22Rv1 (cell line): ENCODE results near the gene REPS2.

Source experiments
- H3K27ac ChIP-seq: fragments of 450-650 bp; 2 replicates; pipeline ENCODE4 v1.5.1; 2017
- ZFX ChIP-seq: fragments of 450-650 bp; IDR thresholded peaks from 2 replicates; pipeline ENCODE4 v1.6.1; 2017; ENCODE audit warnings: antibody characterized with exemption, borderline replicate concordance
- TF ChIP-seq, protein P1 (sequence below): fragments of 450-650 bp; IDR thresholded peaks from 2 replicates; pipeline ENCODE4 v1.5.1; 2017; ENCODE audit warnings: mild to moderate bottlenecking

The REPS2 gene

DNA sequence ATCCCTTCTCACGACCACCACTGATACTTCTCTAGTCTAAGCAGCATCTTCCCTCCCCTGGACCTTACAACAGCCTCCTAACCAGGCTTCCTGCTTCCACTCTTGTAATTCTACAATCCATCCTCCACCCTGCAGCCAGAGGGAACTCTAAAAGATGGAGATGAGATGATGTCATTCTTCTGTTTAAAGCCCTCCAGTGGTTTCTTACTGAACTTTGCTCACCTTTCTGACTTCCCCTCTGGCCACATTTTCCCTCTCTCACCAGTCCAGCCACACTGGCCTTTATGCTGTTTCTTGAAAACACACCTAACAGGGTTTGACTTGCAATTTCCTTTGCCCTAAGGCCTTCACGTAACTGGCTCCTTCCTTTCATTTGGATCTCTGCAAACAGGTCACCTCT lies 237.1 kb downstream of the REPS2 start:
- no peak overlapping the region for H3K27ac ChIP-seq
- no peak for TF ChIP-seq ZFX
- TF ChIP-seq, protein P1, sequence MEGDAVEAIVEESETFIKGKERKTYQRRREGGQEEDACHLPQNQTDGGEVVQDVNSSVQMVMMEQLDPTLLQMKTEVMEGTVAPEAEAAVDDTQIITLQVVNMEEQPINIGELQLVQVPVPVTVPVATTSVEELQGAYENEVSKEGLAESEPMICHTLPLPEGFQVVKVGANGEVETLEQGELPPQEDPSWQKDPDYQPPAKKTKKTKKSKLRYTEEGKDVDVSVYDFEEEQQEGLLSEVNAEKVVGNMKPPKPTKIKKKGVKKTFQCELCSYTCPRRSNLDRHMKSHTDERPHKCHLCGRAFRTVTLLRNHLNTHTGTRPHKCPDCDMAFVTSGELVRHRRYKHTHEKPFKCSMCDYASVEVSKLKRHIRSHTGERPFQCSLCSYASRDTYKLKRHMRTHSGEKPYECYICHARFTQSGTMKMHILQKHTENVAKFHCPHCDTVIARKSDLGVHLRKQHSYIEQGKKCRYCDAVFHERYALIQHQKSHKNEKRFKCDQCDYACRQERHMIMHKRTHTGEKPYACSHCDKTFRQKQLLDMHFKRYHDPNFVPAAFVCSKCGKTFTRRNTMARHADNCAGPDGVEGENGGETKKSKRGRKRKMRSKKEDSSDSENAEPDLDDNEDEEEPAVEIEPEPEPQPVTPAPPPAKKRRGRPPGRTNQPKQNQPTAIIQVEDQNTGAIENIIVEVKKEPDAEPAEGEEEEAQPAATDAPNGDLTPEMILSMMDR = no peak

DNA sequence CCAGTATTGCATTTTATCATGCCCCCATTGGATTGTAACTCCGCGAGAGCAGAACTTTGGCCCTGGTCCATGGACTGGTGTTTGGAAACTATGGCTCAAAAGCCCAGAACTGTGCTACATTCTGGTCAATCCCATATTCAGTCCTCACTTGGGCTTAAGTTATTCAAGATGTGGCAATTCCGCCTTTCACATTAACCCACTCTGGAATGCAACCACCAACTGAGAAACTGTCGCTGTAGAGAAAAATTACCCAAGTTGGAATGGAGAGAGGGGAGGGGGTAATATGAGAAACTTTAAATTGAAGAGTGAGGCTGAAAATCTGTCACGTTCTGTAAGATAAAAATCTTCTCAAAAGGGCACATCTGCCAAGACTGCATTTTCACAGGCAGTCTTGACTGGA lies 239.0 kb downstream of the REPS2 start:
- H3K27ac ChIP-seq = no peak overlapping the region
- TF ChIP-seq, protein P1 = no peak
- no peak for TF ChIP-seq ZFX

DNA sequence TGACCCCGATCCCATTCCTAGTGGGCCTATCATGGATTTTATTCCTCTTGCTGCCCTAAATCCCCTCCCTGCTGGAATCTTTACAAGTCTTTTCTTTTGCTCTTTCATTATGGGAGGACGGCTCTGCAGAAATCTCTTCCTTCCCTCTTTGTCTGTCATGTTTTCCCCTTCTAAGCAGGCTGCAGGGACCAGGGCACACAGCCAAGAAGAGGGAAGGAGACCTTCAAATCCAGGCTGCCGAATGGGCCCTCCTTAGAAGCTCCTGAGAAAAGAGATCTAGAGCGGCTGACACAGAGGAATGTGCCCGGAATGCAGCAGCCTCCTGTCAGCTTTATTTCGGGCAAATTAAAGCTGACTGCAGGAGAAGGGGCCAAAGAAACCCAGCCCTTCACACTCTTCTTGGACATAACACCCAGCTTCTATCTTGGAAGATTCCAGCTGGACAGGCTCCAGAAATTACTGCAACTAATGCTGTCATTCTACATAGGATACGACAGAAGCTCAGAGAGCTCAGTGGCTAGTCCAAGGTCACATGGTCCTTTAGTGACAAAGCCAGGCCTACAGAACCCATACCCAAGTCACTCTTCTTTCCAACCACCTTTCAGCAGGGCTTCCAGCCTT lies 240.8 kb downstream of the REPS2 start:
- TF ChIP-seq, protein P1 = no peak
- no peak for TF ChIP-seq ZFX

DNA sequence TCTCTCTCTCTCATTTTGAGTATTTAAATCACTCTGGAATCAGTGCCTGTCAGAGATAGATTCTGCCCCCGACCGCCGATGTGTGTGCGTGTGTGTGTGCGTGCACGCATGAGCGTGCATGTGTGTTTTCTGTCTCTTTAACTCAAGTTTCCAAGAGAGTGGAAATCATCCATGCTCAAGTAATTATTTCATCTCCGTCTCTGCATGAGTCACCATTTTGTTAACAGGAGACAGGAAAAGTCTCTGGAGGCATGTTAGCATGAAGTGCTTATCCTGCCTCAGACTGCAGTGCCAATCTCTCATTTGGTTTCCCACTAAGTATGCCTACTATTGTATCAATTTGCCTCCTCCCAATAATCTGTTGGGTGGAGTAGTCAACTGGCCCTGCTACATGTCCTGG lies 245.6 kb downstream of the REPS2 start:
- no peak for TF ChIP-seq ZFX
- no peak overlapping the region for H3K27ac ChIP-seq

More for the DNA sequence above, 240.8 kb downstream of the REPS2 start:
- no peak overlapping the region for H3K27ac ChIP-seq
